KMS-11 (cell line): ENCODE measurements around the gene HLA-DRA.

ENCODE experiments used
- H2AFZ ChIP-seq: fragments of 200-600 bp; sonication (generic); 2 replicates; pipeline ENCODE4 v1.6.1; 2016; ENCODE audit warnings: antibody characterized with exemption, mixed run types, low read depth
- H3K27ac ChIP-seq: fragments of 200-600 bp; sonication (generic); 2 replicates; pipeline ENCODE4 v1.6.1; 2016; ENCODE audit warnings: mild to moderate bottlenecking, mixed run types
- H3K27me3 ChIP-seq: fragments of 200-600 bp; sonication (generic); 2 replicates; pipeline ENCODE4 v1.6.1; 2017; ENCODE audit warnings: mild to moderate bottlenecking, low read depth, mixed run types, moderate library complexity; ENCODE audit not compliant: insufficient read depth
- H3K36me3 ChIP-seq: fragments of 200-600 bp; sonication (generic); 2 replicates; pipeline ENCODE4 v1.6.1; 2017; ENCODE audit warnings: mild to moderate bottlenecking, mixed run types; ENCODE audit not compliant: insufficient read depth
- H3K4me1 ChIP-seq: fragments of 200-600 bp; sonication (generic); 2 replicates; pipeline ENCODE4 v1.6.1; 2016; ENCODE audit warnings: mild to moderate bottlenecking, low read depth, mixed run types; ENCODE audit not compliant: poor library complexity, severe bottlenecking
- H3K4me2 ChIP-seq: fragments of 200-600 bp; sonication (generic); 2 replicates; pipeline ENCODE4 v1.7.0; 2016; ENCODE audit warnings: mild to moderate bottlenecking, mixed run types
- H3K4me3 ChIP-seq: fragments of 200-600 bp; sonication (generic); IDR thresholded peaks from 2 replicates; pipeline ENCODE4 v1.6.1; 2017; ENCODE audit warnings: low read depth, low read length, mixed read lengths; ENCODE audit not compliant: insufficient read depth
- H3K79me2 ChIP-seq: fragments of 200-600 bp; sonication (generic); 2 replicates; pipeline ENCODE4 v1.6.1; 2016; ENCODE audit warnings: low read depth, mixed run types; ENCODE audit not compliant: insufficient read depth
- H3K9ac ChIP-seq: fragments of 200-600 bp; sonication (generic); 2 replicates; pipeline ENCODE4 v1.6.1; 2016; ENCODE audit warnings: mild to moderate bottlenecking, mixed run types
- H4K20me1 ChIP-seq: fragments of 200-600 bp; sonication (generic); 2 replicates; pipeline ENCODE4 v1.6.1; 2016; ENCODE audit warnings: mild to moderate bottlenecking, mixed run types; ENCODE audit not compliant: insufficient read depth
- TF ChIP-seq, protein P1 (sequence below): fragments of 200-600 bp; sonication (generic); conservative IDR thresholded peaks from 2 replicates; pipeline ENCODE4 v1.6.1; 2017; ENCODE audit warnings: low read depth, mild to moderate bottlenecking, antibody characterized with exemption, low read length, moderate library complexity, mixed read lengths

Gene HLA-DRA

DNA sequence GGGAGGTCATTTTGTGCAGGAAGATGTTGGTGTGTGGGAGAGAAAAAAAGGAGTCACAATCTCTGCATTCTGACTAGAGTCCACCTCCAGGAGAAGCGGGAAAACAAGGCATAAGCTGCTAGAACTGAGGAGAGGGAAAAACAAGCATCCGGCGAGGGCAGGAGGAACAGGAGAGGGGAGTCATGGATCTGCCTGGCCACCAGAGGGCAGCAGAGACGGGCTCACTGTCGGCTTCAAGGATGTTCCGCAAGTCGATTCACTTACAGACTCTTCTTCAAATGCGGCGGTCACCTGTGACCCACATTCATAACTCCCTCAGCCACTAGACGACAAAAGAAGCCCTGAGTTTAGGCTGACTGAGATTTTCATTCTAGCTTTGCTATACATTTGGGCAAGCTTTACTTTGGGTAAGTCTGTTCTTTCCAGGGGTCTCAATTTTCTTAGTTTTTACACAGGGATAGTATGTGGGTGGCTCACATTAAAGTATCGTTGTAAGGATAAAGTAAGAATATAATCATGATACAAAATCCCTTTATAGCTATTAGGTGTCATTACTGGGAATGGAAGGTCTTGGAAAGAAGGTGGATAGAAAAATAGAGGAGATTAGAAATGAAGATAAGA is 26.1 kb upstream of the HLA-DRA start:
- Histone ChIP-seq H4K20me1 (no peaks in the 10 kb centered on the region), H3K79me2 (no peaks in the 10 kb centered on the region), H3K36me3 (no peaks in the 10 kb centered on the region), H3K4me2 (peak overlapping the region; percentile 57; the same call in 1 of the 2 replicates), H3K4me1 (peaks cover 10% of the 10 kb centered on the region), H3K27ac (no peak overlapping the region), H3K9ac (no peak overlapping the region), H3K4me3 (no peak overlapping the region), H3K27me3 (peaks cover 5% of the 10 kb centered on the region), H2AFZ (peak overlapping the region; percentile 52; the same call in 1 of the 2 replicates)
- TF ChIP-seq, protein P1, sequence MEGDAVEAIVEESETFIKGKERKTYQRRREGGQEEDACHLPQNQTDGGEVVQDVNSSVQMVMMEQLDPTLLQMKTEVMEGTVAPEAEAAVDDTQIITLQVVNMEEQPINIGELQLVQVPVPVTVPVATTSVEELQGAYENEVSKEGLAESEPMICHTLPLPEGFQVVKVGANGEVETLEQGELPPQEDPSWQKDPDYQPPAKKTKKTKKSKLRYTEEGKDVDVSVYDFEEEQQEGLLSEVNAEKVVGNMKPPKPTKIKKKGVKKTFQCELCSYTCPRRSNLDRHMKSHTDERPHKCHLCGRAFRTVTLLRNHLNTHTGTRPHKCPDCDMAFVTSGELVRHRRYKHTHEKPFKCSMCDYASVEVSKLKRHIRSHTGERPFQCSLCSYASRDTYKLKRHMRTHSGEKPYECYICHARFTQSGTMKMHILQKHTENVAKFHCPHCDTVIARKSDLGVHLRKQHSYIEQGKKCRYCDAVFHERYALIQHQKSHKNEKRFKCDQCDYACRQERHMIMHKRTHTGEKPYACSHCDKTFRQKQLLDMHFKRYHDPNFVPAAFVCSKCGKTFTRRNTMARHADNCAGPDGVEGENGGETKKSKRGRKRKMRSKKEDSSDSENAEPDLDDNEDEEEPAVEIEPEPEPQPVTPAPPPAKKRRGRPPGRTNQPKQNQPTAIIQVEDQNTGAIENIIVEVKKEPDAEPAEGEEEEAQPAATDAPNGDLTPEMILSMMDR: peak; percentile 92

DNA sequence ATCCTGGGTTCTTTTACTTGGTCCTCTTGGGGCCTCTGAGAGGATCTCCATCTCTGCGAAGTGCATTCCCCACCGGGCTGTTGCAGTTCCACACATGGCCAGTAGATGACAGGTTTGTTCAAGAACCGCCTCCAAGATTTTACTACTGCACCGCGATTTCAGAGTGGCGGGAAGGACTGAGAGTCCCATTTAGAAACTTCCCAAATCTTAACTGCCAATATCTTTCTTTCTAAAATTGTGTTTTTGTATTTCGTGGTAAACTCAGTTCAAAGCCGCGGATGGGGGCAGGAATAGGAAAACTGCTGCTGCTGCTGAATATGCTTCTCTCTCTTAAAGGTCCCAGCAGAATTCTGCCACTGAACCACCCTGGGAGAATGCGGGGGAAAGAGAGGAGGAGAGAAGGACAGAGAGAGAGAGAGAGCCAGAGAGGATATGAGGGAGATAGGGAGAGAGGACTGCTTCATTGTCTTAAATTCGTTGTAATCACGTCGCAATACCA is 24.1 kb upstream of the HLA-DRA start:
- Histone ChIP-seq H4K20me1 (no peaks in the 10 kb centered on the region), H3K27ac (no peak overlapping the region), H3K36me3 (no peaks in the 10 kb centered on the region), H2AFZ (peak overlapping the region; percentile 87), H3K4me2 (peak overlapping the region; percentile 70), H3K9ac (no peak overlapping the region), H3K79me2 (no peaks in the 10 kb centered on the region), H3K4me3 (no peak overlapping the region), H3K4me1 (peaks cover 10% of the 10 kb centered on the region), H3K27me3 (peaks cover 5% of the 10 kb centered on the region)
- TF ChIP-seq, protein P1: peak; percentile 98

DNA sequence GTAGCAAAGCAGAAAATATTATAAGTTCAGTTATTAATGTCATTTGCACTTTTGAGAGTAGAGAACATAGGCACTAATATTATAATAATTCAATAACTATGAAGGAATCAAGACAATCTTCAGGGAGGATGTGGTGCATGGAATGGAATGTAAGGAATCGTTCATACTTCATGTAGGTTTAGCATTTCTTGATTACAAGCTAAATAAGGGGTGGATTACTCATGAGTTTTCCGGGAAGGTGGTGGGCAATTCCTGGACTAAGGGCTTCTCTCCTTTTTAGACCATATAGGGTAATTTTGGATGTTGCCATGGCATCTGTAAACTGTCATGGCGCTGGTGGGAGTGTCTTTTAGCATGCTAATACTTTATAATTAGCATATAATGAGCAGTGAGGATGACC is 23.7 kb upstream of the HLA-DRA start:
- H3K79me2 ChIP-seq: no peaks in the 10 kb centered on the region

DNA sequence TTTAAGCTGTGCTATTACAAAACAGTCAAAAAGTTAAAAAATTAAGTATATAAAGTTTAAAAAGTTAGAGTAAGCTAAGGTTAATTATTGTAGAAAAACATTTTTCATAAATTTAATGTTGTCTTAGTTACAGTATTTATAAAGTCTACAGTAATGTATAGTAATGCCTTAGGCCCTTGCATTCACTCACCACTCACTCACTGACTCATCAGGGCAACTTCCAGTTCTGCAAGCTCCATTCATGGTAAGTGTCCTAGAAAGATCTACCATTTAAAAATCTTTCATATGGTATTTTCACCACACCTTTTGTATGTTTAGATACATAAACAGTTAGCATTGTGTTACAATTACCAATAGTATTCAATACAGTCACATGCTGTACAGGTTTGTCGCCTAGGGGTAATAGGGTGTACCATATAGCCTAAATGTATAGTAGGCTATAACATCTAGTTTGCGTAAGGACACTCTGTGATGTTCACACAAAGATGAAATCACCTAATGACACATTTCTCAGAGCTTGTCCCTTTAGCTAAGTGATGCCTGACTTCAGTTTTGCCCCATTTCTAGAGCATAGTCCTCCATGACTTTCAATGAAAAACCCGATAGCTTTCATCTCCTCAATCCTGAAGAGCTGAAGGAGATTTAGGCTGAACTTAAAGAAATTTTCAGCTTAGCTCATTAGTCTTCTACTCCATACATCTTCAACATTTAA is 14.9 kb upstream of the HLA-DRA start:
- no peak overlapping the region for H2AFZ ChIP-seq
- H3K9ac ChIP-seq: no peak overlapping the region
- H3K27me3 ChIP-seq: no peaks in the 10 kb centered on the region

More for the DNA sequence above, 23.7 kb upstream of the HLA-DRA start:
- Histone ChIP-seq H3K27me3 (peaks cover 5% of the 10 kb centered on the region), H2AFZ (peak overlapping the region; percentile 87; the same call in 1 of the 2 replicates), H3K9ac (no peak overlapping the region), H3K27ac (no peak overlapping the region), H3K36me3 (no peaks in the 10 kb centered on the region), H4K20me1 (no peaks in the 10 kb centered on the region), H3K4me1 (peaks cover 10% of the 10 kb centered on the region), H3K4me3 (no peak overlapping the region), H3K4me2 (peak overlapping the region; percentile 70)
- TF ChIP-seq, protein P1: no peak

More for the DNA sequence above, 14.9 kb upstream of the HLA-DRA start:
- no peak overlapping the region for H3K4me3 ChIP-seq
- H4K20me1 ChIP-seq: no peaks in the 10 kb centered on the region
- no peaks in the 10 kb centered on the region for H3K36me3 ChIP-seq
- TF ChIP-seq, protein P1: no peak
- H3K27ac ChIP-seq: no peak overlapping the region
- no peaks in the 10 kb centered on the region for H3K4me1 ChIP-seq
- no peaks in the 10 kb centered on the region for H3K79me2 ChIP-seq
- H3K4me2 ChIP-seq: no peak overlapping the region
